Stimulated activated naive CD8-positive, alpha-beta T cell treated with anti-CD3 and anti-CD28 coated beads, Interleukin-15, Interleukin-2, amounts not matched to agents 100 ng/mL and 50 ng/mL, for 24 hours (primary cell): ENCODE results near the gene ZNF37A.
"Not testable (repeated sequence)": the region's sequence is repeated elsewhere in the genome, so short reads cannot be mapped to it uniquely, and the experiment has no call there.

Experiments used
- H3K27ac Mint-ChIP-seq: one replicate; pipeline ENCODE4 v1.8.0; 2021; ENCODE audit warnings: mild to moderate bottlenecking, mixed read lengths
- H3K27me3 Mint-ChIP-seq: one replicate; pipeline ENCODE4 v1.8.0; 2021; ENCODE audit warnings: mixed read lengths
- H3K36me3 Mint-ChIP-seq: one replicate; pipeline ENCODE4 v1.8.0; 2021; ENCODE audit warnings: low read depth, mixed read lengths
- H3K4me1 Mint-ChIP-seq: one replicate; pipeline ENCODE4 v1.8.0; 2021; ENCODE audit warnings: low read depth, mixed read lengths
- H3K4me3 Mint-ChIP-seq: one replicate; pipeline ENCODE4 v1.8.0; 2021; ENCODE audit warnings: mild to moderate bottlenecking, mixed read lengths
- H3K9me3 Mint-ChIP-seq: one replicate; pipeline ENCODE4 v1.8.0; 2021; ENCODE audit warnings: mixed read lengths

The ZNF37A gene

DNA sequence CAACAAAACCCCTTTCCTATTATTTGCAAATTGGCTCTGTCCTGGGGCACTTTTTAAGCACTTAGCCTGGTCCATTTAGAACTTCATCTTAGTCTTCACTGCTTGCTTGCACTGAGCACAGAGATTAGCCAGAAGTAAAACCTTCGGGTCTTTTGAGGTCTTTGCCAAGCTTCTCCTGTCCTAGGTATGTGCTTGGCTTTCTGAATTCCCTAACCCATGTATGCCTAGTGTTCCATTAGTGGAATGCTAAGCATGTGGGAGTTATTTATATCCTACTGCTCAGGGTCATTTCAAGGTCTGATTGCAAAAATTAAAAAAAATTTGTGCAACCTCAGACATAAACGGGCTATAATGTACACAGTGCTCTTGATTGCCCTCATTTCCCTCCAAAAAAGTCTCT, 18.0 kb downstream of the ZNF37A start:
- Mint-ChIP-seq H3K4me3 (no peak overlapping the region), H3K27me3 (no peaks in the 10 kb centered on the region), H3K27ac (no peak overlapping the region), H3K4me1 (no peaks in the 10 kb centered on the region), H3K9me3 (peaks cover 48% of the 10 kb centered on the region), H3K36me3 (peaks cover 75% of the 10 kb centered on the region)

DNA sequence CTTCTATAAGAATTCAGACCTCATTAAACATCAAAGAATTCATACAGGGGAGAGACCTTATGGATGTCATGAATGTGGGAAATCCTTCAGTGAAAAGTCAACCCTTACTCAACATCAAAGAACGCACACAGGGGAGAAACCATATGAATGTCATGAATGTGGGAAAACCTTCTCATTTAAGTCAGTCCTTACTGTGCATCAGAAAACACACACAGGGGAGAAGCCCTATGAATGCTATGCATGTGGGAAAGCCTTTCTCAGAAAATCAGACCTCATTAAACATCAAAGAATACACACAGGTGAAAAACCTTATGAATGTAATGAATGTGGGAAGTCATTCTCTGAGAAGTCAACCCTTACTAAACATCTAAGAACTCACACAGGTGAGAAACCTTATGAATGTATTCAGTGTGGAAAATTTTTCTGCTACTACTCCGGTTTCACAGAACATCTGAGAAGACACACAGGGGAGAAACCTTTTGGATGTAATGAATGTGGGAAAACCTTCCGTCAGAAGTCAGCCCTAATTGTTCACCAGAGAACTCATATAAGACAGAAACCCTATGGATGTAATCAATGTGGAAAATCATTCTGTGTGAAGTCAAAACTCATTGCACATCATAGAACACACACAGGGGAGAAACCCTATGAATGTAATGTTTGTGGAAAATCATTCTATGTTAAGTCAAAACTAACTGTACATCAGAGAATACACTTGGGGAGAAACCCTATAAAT, 24.1 kb downstream of the ZNF37A start:
- H3K9me3 Mint-ChIP-seq, result peaks cover 64% of the 10 kb centered on the region
- H3K4me3 Mint-ChIP-seq, result no peak overlapping the region
- peak overlapping the region; percentile 45 for H3K27ac Mint-ChIP-seq
- no peaks in the 10 kb centered on the region for H3K27me3 Mint-ChIP-seq
- H3K4me1 Mint-ChIP-seq, result no peaks in the 10 kb centered on the region
- H3K36me3 Mint-ChIP-seq, result peaks cover 87% of the 10 kb centered on the region

DNA sequence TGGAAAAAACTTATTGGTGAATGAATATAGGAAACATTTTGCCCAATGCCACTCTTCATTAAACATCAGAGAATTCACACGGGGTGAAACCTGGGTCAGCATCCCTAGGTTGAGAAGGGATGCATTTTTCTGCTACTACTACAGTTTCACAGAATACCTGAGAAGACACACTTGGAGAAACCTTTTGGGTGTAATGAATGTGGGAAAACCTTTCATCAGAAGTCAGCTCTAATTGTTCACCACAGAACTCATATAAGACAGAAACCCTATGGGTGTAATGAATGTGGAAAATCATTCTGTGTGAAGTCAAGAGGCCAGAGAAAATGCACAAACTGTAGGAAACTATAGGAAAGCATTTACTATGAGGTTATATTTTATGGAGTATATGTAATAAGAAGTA, 24.9 kb downstream of the ZNF37A start:
- Mint-ChIP-seq H3K36me3 (peaks cover 87% of the 10 kb centered on the region), H3K9me3 (peaks cover 66% of the 10 kb centered on the region), H3K27me3 (no peaks in the 10 kb centered on the region), H3K4me1 (no peaks in the 10 kb centered on the region), H3K4me3 (no peak overlapping the region), H3K27ac (no peak overlapping the region)

DNA sequence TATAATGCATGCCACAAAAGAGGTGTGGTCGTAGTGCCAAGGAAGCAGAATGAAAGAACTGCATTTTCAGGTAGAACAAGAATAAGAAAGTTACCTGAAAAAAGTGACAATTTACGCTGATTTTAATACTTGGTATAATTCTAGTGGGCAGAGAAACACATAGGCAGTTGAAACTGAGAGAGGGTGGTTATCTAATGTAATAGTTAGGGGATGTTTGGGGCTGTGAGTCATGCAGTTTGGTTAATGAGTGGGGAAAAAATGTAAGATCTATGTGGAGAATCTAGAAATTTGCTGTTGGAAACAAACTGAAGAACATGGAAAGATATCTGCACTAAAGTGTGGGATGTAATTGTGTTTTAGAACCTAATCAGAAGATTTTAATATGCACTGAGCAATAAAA, 33.7 kb downstream of the ZNF37A start:
- Mint-ChIP-seq H3K4me1 (no peaks in the 10 kb centered on the region), H3K27ac (no peak overlapping the region), H3K27me3 (no peaks in the 10 kb centered on the region), H3K36me3 (peaks cover 48% of the 10 kb centered on the region), H3K4me3 (no peak overlapping the region), H3K9me3 (peaks cover 54% of the 10 kb centered on the region)

DNA sequence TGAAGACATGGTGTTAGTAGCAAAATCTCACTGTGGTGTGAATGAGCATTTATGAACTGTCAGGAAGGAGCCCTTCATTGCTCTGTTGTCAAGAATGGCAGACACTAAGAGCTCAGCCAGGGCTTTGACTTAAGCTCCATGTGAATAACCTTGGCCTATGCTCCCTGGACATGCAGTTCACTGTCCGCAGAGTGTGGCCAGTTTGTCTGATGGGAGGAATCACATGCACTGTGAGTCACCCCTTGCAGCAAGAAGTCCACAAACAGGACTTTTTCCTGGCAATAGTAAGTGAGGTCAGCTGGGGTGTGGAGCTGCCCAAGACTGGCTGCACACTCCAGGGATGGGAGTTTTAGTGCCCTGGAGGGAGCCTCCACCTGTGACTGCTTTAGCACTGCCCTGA, 49.5 kb downstream of the ZNF37A start:
- H3K27ac Mint-ChIP-seq, result no peak overlapping the region
- peaks cover 28% of the 10 kb centered on the region for H3K9me3 Mint-ChIP-seq
- peaks cover 12% of the 10 kb centered on the region for H3K36me3 Mint-ChIP-seq
- no peaks in the 10 kb centered on the region for H3K4me1 Mint-ChIP-seq
- H3K4me3 Mint-ChIP-seq, result no peak overlapping the region
- H3K27me3 Mint-ChIP-seq, result no peaks in the 10 kb centered on the region

DNA sequence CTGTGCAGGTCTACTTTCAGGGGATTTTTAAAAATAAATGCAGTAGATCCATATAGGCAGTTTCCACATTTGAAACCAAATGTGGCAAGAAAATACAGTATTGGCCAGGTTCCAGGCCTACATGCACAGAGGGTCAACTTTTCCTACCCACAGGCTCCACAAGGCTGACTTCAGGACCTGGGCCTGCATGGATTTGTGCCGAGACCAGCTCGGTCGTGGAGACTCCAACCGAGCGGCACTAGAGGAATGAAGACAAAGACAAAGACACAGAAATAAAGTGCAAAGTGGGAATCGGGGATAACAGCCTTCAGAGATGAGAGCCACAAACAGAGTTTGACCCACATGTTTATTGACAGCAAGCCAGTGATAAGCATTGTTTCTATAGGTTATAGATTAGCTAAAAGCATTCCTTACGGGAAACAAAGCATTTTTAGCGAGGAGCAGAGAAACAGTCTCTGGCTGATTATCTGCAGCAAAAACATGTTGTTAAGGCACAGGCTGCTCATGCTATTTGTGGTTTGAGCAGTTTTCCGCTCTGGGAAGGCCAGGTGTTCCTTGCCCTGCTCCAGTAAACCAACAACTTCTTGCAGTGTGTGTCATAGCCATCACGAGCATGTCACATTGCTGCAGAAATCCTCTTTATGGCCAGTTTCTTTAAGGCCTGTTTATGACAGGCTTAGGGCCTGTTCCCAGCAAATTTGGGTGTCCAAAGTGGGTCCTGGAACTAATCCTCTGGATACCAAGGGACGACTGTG, 52.6 kb downstream of the ZNF37A start:
- H3K4me1 Mint-ChIP-seq, result no peaks in the 10 kb centered on the region
- H3K9me3 Mint-ChIP-seq, result peaks cover 17% of the 10 kb centered on the region
- H3K4me3 Mint-ChIP-seq, result no peak overlapping the region
- no peaks in the 10 kb centered on the region for H3K27me3 Mint-ChIP-seq
- no peak overlapping the region for H3K27ac Mint-ChIP-seq
- no peaks in the 10 kb centered on the region for H3K36me3 Mint-ChIP-seq

DNA sequence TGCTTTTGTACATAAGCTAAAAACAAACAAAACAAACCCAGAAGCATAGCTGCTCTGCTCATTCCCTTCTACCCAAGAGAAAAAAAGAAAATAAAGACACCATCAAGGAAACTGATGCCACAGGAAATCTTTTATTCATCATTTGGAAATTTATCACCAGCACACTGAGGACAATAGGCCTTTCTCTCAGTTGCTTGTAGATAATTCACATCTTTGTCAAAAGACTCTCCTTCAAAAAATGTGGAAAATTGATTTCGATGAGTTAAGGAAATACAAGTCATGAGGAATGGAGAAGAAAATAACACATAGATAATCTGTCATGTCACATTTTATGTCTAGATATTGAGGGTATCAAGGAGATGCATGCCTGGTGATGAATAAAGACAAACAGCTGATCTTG, 53.5 kb downstream of the ZNF37A start:
- Mint-ChIP-seq H3K27me3 (no peaks in the 10 kb centered on the region), H3K4me1 (no peaks in the 10 kb centered on the region), H3K9me3 (peaks cover 17% of the 10 kb centered on the region), H3K27ac (no peak overlapping the region), H3K36me3 (no peaks in the 10 kb centered on the region), H3K4me3 (no peak overlapping the region)

DNA sequence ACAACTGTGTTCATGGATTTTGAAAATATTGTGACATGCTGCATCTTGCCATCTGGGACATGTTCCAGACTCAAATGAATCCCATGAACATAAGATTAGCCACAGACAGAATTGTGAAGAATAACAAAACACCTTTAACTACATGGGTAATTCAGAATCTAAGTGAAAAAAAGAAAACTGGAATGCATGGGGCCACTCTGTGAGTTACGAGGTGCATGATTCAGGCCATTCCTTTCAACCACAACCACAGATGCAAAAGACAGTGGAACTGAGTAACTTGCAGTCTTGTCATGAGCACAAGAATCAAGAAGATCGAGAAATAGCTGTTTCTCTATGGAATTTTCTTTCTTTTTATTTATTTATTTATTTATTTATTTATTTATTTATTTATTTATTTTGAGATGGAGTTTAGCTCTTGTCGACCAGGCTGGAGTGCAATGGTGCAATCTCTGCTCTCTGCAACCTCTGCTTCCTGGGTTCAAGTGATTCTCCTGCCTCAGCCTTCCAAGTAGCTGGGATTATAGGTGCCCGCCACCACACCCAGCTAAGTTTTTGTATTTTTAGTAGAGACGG, 56.8 kb downstream of the ZNF37A start:
- H3K27ac Mint-ChIP-seq, H3K4me3 Mint-ChIP-seq, H3K36me3 Mint-ChIP-seq, H3K4me1 Mint-ChIP-seq, H3K27me3 Mint-ChIP-seq, H3K9me3 Mint-ChIP-seq: not testable (repeated sequence)

DNA sequence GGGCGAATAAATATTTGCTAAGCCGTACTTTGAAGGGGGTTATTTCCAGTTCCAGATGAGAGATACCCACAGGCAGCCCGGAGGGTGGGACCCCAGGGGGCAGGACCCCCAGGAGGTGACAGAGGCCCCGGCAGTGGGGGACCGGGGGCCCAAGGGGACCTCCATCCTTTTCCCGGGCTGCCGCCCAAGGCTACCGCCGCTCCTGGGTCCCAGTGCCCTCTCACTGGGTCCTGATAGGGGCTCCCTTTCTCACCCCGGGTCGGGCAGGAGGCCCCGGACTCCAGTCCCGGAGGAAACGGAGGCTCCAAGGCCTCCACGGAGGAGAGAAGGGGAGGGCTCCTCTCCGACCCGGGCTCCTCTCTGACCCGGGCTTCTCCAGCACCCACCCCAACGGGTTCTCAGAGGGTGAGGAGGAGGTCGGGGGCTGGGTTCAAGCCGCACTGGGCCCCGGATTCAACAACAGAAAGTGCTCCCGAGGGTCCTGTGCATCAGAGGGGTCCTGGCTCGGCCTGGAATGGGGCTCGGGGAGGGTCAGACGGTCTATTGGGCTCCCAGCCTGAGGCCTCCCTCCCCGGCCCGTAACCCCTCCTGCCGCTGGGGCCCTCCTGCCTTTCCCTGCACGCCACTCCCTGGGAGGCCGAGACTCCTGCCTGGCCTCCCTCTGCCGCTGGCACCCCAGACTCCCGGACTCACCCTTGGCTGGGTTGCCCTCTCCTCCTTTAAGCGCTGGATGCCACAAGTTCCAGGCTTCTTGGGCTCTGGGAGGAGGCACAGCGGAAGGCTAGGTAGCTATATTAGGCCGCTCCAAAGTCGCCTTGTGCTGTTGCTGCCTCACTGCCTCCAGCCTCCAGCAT, 62.5 kb downstream of the ZNF37A start:
- H3K4me3 Mint-ChIP-seq, result no peak overlapping the region
- no peaks in the 10 kb centered on the region for H3K36me3 Mint-ChIP-seq
- H3K9me3 Mint-ChIP-seq, result peaks cover 23% of the 10 kb centered on the region
- no peaks in the 10 kb centered on the region for H3K27me3 Mint-ChIP-seq
- no peaks in the 10 kb centered on the region for H3K4me1 Mint-ChIP-seq
- H3K27ac Mint-ChIP-seq, result no peak overlapping the region

DNA sequence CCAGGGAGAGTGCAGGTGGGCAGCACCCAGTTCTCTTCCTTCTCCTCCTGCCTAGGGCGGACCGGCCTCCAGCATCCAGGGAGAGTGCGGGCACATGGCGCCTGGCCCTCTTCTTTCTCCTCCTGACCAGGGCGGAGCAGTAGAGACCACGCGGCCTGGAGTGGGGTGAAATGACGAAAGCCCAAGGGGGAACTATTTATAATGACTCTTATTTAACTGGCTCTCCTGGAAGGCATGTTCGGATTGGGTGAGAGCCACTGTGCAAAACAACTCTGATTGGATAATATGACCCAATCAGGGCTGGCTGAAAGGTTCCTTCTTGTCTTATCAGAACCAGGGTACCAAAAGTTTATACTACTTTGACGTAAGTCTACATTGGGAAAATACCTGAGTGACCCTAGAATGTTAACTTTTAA, 63.1 kb downstream of the ZNF37A start:
- H3K9me3 Mint-ChIP-seq, result peaks cover 27% of the 10 kb centered on the region
- H3K27me3 Mint-ChIP-seq, result no peaks in the 10 kb centered on the region
- no peaks in the 10 kb centered on the region for H3K36me3 Mint-ChIP-seq
- H3K4me1 Mint-ChIP-seq, result no peaks in the 10 kb centered on the region
- no peak overlapping the region for H3K4me3 Mint-ChIP-seq
- H3K27ac Mint-ChIP-seq, result no peak overlapping the region

DNA sequence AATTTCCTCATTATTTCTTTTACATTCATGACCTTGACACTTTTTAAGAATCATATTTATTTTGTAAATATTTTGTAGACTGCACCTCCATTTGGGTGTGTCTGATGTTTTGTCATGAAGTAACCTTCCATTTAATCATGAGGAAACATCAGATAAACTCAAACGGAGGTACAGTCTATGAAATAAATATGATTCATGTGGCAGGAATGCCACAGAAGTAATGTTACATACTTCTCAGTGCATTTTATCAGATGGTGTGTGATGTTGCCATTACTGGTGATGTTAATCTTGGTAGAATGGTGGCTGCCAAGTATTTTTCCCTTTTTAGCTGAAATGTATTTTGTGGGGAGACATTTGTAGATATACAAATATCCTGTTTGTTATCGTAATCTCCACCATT, 64.9 kb downstream of the ZNF37A start:
- Mint-ChIP-seq H3K4me3 (no peak overlapping the region), H3K36me3 (no peaks in the 10 kb centered on the region), H3K27ac (no peak overlapping the region), H3K9me3 (peaks cover 33% of the 10 kb centered on the region), H3K27me3 (no peaks in the 10 kb centered on the region), H3K4me1 (no peaks in the 10 kb centered on the region)

DNA sequence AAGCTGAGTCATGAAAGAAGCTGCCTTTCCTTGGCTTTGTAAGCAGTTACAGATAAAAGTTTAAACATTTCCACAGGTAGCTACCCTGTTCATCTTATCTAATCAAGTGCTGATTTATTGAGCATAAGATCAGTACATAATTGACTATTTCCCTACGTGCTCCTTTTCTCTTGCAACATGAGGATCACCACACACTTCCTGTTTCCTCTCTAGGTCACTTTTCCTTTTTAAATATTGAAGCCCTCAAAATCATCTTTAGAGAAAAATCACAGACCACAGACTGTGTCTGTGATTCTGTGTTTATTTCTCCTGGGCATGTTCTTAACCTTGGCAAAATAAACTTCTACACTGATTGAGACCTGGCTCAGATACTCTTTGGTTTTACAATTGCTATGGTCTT, 69.5 kb downstream of the ZNF37A start:
- Mint-ChIP-seq H3K27me3 (no peaks in the 10 kb centered on the region), H3K36me3 (no peaks in the 10 kb centered on the region), H3K4me3 (no peak overlapping the region), H3K9me3 (peaks cover 27% of the 10 kb centered on the region), H3K4me1 (no peaks in the 10 kb centered on the region), H3K27ac (no peak overlapping the region)

DNA sequence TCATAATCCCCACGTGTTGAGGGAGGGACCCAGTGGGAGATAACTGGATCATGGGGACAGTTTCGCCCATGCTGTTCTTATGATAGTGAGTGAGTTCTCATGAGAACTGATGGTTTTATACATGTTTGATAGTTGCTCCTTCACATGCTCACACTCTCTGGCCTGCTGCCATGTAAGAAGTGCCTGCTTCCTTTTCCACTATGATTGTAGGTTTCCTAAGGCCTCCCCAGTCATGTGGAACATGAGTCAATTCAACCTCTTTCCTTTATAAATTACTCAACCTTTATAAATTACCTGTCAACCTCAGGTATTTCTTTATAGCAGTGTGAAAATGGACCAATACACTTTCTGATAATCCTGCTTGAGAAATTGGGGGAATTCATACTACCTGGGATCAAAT, 80.2 kb downstream of the ZNF37A start:
- H3K4me1 Mint-ChIP-seq, result no peaks in the 10 kb centered on the region
- no peaks in the 10 kb centered on the region for H3K27me3 Mint-ChIP-seq
- H3K4me3 Mint-ChIP-seq, result no peak overlapping the region
- H3K27ac Mint-ChIP-seq, result no peak overlapping the region
- H3K36me3 Mint-ChIP-seq, result no peaks in the 10 kb centered on the region
- no peaks in the 10 kb centered on the region for H3K9me3 Mint-ChIP-seq

DNA sequence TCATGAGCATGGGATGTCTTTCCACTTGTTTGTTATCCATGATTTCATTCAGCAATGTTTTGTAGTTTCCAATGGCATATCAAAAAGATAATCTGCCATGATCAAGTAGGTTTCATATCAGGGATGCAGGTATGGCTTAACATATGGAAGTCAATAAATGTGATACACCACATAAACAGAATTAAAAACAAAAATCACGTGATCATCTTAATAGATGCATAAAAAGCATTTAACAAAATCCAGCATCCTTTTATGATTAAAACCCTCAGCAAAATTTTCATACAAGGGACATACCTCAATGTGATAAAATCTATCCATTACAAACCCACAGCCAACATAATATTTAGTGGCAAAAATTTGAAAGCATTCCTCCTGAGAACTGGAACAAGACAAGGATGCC, 90.3 kb downstream of the ZNF37A start:
- Mint-ChIP-seq H3K4me3 (no peak overlapping the region), H3K27me3 (peaks cover 16% of the 10 kb centered on the region), H3K27ac (no peak overlapping the region), H3K4me1 (no peaks in the 10 kb centered on the region), H3K36me3 (no peaks in the 10 kb centered on the region), H3K9me3 (peaks cover 12% of the 10 kb centered on the region)
